ENCODE results near the gene METTL25.

DNA sequence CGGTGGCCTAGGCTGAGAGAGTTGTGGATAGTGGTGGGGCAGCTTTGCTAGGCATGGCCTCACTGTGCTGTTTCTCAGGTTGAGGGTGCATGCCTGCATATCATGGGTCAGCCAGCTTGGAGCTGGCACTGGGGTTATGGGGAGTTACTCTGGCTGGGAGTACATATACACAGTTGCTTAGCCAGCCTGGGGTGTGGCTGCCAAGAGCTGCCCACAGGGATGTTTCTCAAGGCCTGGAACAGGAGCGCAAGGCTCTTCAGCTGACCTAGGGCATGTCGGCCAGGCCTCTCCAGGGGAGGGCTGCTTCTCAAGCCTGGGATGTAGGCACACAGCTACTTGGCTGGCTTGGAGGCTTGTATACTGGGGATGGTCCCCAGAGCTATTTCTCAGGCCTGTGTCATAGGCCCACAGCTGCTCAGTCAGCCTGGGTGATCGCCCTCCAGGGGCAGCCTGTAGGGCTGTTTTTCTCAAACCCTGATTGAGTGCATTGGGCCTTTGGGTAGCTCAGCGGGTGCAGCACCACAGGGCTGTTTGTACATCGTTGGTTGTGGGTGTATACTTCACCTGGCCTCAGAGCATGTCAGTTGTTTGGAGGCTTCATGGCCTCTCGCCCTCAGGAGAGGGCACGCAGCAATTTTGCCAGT, 114.9 kb downstream of the METTL25 start:
- TF ChIP-seq CTCF (IDR thresholded peaks at IDR 0.05) (no peak), POLR2A (IDR thresholded peaks at IDR 0.05) (no peak)

All from adrenal gland (tissue), 5 donors.